Measurements from ENCODE around the gene DTX3.
"Not testable (repeated sequence)": the region's sequence is repeated elsewhere in the genome, so short reads cannot be mapped to it uniquely, and the experiment has no call there.

Gene DTX3

GRCh38 chr12:57621497-57622292 is 17.1 kb downstream of the DTX3 start:
- DNase-seq = peak; percentile 70

DNA sequence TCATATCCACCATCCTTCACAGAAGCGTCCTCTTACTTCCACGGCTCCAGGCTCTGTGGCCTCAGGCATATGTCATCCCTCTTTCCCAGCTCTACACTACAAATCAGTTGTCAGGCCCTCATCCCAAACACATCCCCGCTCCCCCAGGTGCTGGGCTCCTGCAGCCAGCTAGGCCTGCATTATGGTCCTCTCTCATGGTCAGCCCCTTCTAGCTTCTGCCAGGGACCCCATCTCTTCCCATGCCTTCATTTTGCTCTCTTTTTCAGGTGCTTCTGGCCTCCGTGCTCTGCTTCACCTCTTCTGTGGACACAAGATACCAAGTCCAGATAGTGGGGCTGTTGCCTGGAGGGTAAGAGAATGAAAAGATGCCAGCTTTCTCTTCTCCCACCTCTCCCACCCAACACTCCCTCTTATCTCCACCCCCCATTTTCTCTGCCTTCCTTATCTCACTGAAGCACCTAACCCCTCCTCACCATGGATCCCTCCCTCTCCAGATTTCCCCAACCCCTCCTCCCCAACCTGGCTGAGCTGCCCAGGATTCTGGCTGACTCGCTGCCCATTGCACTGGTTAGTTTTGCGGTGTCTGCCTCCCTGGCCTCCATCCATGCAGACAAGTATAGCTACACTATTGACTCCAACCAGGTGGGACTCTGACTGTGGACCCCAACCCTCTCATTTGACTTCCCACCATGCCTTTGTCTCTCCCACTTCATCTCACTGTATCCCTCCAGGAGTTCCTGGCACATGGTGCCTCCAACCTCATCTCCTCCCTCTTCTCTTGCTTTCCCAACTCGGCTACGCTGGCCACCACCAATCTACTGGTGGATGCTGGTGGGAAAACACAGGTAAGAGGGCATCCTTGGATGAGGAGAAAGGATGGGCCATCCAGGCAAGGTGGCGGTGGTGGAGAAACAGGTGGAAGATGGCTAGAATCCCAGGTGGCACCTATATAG is 17.9 kb downstream of the DTX3 start:
- DNase-seq = peak; percentile 13

GRCh38 chr12:57623385-57623784 is 18.8 kb downstream of the DTX3 start:
- no peak for DNase-seq

DNA sequence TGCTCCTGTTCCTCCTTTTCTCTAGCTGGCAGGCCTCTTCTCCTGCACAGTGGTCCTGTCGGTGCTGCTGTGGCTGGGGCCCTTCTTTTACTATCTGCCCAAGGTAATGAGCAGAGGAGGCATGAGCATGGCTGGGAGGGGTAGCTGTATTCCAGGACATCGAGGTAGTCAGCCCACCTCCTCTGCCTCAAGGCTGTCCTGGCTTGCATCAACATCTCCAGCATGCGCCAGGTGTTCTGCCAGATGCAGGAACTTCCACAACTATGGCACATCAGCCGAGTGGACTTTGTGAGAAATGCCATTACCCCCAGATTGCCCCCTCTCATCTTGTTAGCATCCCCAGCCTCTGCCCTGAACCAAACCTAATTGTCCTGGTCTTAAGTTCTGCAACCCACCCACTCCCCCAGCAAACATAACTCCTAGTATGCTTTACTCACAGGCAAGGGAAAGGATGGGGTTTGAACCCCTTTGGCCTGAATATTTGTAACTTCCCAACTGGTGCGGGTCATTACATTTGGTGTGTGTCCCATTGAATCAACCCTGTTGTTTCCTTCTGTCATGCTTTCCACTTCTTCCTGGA is 19.3 kb downstream of the DTX3 start:
- no peak for DNase-seq

DNA sequence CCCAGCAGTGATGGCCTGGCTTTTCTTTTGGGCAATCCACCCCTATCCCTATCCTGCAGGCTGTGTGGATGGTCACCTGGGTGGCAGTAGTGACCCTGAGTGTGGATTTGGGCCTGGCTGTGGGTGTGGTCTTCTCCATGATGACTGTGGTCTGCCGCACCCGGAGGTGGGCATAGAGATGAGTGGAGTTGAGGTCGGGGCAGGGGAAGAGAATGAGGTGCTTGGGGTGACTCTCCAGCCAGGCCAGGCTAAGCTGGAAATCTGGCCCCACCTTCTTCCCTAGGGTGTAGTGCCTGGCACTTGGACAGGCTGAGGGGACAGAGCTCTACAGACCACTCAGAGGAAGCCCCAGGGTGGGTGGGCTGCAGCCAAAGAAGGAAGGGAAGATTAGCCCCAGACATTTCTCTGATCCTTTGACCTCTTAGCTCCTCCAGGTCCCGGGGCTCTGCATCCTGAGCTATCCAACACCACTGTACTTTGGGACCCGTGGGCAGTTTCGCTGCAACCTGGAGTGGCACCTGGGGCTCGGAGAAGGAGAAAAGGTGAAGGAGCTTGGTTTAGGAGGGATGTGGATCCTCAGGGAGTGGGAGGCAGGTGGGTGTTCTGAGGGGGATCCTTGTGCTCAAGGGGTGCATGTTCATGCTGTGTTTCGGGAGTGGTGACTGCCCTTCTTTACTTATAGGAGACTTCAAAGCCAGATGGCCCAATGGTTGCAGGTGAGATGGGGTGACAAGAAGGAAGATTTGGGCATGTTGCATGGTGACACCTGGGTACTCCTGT is 20.0 kb downstream of the DTX3 start:
- no peak for DNase-seq

DNA sequence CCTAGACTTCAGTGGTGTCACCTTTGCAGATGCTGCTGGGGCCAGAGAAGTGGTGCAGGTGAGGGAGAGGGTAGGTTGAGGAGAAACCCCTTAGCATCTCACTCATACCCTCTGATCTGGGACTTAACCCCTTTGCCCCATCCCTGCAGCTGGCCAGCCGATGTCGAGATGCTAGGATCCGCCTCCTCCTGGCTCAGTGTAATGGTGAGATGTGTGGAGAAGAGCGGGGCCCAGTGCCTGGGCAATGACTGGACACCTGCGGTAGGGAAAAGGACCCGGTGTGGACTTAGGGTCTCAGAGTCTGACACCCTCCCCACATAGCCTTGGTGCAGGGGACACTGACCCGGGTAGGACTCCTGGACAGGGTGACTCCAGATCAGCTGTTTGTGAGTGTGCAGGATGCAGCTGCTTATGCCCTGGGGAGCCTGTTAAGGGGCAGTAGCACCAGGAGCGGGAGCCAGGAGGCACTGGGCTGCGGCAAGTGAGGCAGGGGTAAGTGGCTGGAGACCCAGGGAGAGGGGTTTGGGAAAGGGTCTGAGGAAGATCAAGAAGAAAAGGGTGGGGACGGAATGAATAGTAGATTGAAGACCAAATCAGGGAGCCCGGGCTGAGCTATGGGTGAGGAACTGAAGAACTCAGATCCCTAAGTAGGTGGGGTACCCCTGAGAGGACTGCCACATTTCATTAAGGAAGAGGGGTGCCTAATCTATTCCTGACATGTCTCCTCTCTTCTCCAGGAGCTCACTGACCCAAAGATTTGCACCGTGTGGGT is 20.8 kb downstream of the DTX3 start:
- no peak for DNase-seq

- no peak for DNase-seq
Measured at GRCh38 chr12:57626111-57626920, 21.7 kb downstream of the DTX3 start.

DNA sequence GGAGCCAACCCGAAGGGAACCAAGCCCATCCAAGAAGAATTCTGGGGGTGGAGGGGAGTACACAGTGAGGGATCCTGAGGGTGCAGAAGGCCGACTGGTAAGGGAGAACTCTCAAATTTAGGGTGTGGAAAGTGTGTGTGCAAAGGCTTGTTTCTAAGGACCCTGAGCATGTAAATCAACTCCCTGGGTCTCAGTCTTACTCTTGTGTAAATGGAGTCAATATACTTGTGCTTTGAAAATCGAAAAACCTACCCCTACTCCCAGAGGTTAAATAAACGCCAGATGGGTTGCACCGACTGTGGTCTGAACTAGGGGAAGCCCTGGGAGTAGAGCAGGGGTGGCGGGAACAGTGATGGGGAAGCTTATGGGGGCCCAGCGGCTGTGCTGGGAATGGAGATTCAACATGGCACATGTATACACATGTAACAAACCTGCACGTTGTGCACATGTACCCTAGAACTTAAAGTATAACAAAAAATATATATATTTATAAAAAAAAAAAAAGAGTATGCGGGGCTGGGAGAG is 22.4 kb downstream of the DTX3 start:
- no peak for DNase-seq

DNA sequence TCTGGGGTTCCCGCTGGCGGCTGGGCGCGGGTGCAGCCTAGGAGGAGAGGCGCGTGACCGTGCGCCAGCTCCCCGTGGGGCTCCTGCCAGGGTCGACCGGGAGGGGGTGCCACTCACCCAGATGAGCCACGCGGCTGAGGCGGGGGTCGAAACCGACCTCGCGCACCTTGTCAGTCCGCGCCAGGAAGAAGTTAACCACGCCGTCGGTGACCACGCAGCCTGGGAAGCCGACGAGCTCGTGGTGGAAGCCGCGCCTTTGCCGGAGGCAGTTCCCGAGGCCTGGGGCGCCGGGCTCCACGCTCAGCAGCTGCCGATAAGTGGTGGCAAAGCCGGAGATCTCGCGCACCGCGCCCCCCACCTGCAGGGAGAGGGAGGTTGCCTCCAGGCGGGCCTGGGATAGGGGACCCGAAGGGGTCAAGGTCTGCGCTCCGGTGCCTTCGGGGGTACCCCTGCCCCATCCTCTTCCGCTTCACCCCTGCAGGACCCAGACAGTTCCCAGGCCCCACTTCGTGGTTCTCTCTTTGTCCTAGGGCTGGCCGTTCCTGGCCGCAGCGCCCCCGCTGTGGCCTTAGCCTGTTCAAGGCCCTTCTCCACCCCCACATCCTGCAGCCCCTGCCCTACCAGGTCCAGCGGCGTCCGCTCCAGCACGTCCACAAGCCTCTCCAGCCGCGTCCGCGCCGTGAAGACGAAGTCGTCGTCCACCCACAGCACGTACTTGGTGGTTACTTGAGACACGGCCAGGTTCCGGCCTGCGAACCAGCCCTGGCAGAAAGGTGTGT is 23.1 kb downstream of the DTX3 start:
- DNase-seq = no peak

DNA sequence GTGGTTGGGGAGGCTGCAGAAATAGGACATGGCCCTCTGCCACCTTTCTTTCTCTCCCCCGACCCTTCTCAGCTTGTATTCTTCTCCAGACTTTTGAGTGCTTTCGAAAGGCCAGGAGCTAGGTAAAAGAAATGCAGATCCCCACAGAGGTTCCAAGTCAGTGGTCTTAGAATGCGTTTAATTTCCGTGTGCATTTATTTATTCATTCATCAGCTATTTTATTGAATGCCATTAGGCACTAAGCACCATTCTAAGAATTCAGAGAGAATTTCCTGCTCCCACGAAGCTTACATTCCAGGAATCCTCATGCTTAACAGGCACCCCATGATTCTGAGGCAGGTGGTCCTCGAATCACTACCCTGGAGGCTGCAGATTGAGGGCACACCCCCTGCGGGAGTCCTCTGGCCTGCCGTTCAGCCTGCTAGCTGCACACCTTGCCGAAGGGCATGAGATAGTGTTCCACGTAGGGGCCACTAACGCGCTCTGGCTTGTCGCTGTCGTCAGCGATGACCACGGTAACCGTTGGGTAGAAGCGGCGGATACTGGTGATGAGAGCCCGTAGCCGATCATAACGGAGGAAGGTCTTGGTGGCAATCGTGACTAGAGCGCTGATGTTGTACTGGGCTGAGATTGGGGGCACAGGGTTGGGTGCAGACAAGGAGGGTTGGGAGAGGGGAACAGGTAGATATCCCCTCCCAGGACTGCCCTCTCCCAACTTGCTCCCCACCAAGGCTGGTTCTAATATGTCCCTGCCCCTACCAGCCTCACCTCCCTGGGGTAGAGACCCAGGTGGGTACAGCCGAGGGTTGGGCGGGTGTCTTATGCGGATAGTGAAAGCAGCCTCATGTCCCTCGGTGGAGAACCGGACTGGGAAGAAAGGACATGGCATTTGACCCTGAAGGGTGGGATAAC is 23.9 kb downstream of the DTX3 start:
- no peak for DNase-seq

GRCh38 chr12:57629897-57630471 is 25.4 kb downstream of the DTX3 start:
- DNase-seq = no peak

DNA sequence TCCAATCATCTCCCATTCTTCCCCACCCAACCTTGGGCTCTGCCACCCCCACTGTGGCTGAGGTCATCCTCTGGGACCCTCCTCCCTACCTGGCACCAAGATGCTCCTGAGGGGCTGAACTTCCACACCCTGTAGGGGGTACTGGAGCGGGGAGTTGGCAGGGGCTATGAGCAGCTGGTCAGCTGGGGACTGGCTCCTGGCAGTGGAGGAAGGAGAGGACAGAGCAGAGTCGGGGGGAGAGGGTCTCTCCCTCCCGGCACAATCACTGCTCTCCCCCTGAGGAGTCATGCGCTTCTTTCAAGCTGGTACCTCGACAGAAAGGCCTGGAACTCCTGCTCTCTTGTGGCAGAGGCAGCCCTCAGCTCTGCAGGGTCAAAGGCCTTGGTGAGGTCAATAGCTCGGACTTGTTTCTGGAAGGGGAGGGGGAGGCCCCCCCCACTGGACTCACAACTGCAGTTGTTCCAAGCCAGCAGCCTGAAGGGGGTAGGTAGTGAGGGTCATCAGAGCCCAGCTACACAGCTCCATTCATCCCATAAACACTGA is 26.3 kb downstream of the DTX3 start:
- no peak for DNase-seq

- no peak for DNase-seq
Measured at GRCh38 chr12:57631566-57632072, 27.0 kb downstream of the DTX3 start.

DNA sequence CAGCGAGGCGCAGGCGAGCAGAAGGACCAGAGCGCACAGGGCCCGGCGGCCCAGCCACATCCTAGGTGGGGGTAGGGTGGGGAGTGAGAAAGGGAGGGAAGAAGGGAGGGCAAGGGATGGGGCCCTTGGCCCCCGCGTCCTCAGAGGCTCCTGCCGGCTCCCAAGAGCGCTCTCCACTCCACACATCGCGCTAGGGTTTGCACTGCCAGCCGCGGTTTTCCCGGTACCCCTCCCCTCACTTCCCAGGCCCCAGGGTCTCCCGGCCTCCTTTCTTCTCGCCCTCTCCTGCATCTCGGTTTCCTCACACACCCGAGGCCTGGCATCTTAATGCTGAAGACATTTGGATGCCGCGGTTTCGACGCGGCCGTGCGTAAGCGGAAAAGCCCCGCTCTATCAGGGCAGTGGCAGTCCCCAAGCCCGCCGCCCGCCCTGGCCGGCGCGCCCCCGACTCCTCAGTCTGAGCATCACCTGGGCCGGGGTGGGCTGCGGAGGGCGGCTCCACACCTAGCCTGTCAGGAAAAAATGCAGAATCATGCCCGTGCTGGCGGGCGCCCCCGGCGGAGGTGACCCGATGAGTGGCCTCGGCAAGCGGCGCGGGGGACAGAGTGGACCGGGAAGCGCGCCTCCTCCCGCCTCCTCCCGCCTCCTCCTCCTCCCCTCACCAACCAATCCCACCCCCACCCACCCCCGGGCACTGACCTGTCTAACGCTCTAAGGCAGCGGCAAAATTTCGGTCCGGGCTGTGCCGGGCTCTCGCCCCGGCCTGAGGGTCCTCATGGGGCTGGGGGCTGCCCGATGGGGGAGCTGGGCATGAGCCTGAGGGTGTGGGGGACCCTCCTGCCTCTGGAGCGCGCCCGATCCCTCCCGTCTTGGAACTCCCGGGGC is 27.7 kb downstream of the DTX3 start:
- DNase-seq = peak; percentile 39

GRCh38 chr12:57632958-57633840 is 28.6 kb downstream of the DTX3 start, which contains the start of gene B4GALNT1:
B4GALNT1 (minus strand) TSS chr12:57633201; CDS start chr12:57632132, 1,069 bp downstream.
- peak; percentile 85 for DNase-seq

DNA sequence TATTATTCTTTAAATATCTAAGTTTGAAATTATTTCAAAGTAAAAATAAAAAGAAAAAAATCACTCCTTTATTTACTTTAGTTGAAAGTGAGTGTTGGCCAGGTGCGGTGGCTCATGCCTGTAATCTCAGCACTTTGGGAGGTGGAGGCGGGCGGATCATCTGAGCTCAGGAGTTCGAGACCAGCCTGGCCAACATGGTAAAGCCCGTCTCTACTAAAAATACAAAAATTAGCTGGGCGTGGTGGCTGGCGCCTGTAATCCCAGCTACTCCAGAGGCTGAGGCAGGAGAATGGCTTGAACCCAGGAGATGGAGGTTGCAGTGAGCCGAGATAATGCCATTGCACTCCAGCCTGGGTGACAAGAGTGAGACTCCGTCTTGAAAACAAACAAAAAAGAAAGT is 32.1 kb downstream of the DTX3 start:
- DNase-seq = not testable (repeated sequence)

Measured in OCI-M1 (cell line).